Measurements from ENCODE around the gene FAM131C. TPM values are rescaled to one million over a fixed set of nuclear protein-coding genes. Genes with fewer than 3 reads are reported as not detected.
A peak's percentile ranks its signal among the peaks of the same experiment; 100 is the strongest.

FAM131C gene
- total RNA-seq, 2 donors from 2014 or later = 0.66 to 2.5 TPM

DNA sequence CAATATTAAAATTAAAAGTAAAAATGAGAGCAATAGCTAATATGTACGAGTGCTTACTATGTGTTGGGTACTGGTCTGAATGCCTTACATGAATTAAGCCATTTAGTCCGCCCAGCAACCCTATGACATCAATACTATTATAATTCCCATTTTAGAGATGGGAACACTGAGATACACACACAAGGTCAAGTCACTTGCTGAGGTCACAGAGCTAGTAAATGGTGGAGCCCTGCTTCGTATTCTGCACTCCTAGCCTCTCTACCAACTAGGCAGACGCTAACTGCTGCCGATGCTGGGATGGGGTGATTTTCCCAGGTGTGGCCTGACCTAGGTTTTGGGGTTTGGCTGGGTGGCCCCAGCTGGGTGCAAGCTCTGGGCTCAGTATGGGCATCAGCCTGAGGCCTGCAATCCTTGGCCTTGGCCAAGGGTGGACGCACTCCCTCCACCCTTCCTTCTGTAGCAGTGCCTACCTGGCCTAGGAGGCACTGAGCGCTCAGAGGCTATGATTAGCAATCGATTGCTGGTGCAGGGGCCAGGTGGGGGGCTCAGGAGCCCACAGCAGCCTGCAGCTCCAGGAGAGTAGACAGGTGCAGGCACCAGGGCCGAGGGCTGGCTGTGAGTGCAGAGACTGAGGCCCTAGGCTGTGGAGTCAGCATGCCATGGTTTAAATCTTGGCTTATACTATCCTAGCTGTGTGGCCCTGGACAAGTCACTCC lies 2.7 kb downstream of the FAM131C start:
- Mint-ChIP-seq H3K4me3 (no peak overlapping the region), H3K27me3 (ENCODE audit: insufficient read depth) (peaks cover 49% of the 10 kb centered on the region), H3K27ac (no peak overlapping the region), H3K4me1 (peaks cover 8% of the 10 kb centered on the region), H3K36me3 (ENCODE audit: low read depth) (no peaks in the 10 kb centered on the region), H3K9me3 (no peaks in the 10 kb centered on the region)
- Histone ChIP-seq H3K9me3 (ENCODE audit: control insufficient read depth, low read length) (no peaks in the 10 kb centered on the region), H3K9ac (ENCODE audit: extremely low read depth, low read length, poor library complexity, severe bottlenecking) (no peak overlapping the region), H3K27me3 (ENCODE audit: control insufficient read depth, insufficient read depth, low read length, poor library complexity, severe bottlenecking) (peaks cover 27% of the 10 kb centered on the region), H3K4me3 (ENCODE audit: low read length) (no peak overlapping the region), H3K36me3 (ENCODE audit: control insufficient read depth, insufficient read depth, low read length) (no peaks in the 10 kb centered on the region), H3K4me1 (ENCODE audit: control insufficient read depth, insufficient read depth, low read length) (peaks cover 4% of the 10 kb centered on the region), H3K27ac (ENCODE audit: low read depth, low read length) (no peak overlapping the region)
- WGBS, 2 experiments (ENCODE audit: insufficient coverage in 1 of 2, insufficient read length in 1 of 2) = 91 to 92% methylated on average over 4 to 9 of the region's 9 CpGs
- DNase-seq = no peak
- no peak for TF ChIP-seq CTCF (conservative IDR thresholded peaks at IDR 0.05)

- Mint-ChIP-seq H3K9me3 (no peaks in the 10 kb centered on the region), H3K4me1 (peaks cover 17% of the 10 kb centered on the region), H3K36me3 (ENCODE audit: low read depth) (no peaks in the 10 kb centered on the region), H3K27me3 (ENCODE audit: insufficient read depth) (peaks cover 39% of the 10 kb centered on the region), H3K4me3 (no peak overlapping the region), H3K27ac (no peak overlapping the region)
- DNase-seq = no peak
- peaks cover 10% of the 10 kb centered on the region for H3K27me3 ChIP-seq (ENCODE audit: control insufficient read depth, insufficient read depth, low read length, poor library complexity, severe bottlenecking)
- 75 to 79% methylated on average over 7 to 11 of the region's 11 CpGs for WGBS, 2 experiments (ENCODE audit: insufficient coverage in 1 of 2, insufficient read length in 1 of 2)
- no peak overlapping the region for H3K4me3 ChIP-seq (ENCODE audit: low read length)
- H3K27ac ChIP-seq (ENCODE audit: low read depth, low read length) = no peak overlapping the region
- H3K4me1 ChIP-seq (ENCODE audit: control insufficient read depth, insufficient read depth, low read length) = no peaks in the 10 kb centered on the region
- TF ChIP-seq CTCF (conservative IDR thresholded peaks at IDR 0.05) = no peak
- no peak overlapping the region for H3K9ac ChIP-seq (ENCODE audit: extremely low read depth, low read length, poor library complexity, severe bottlenecking)
- H3K36me3 ChIP-seq (ENCODE audit: control insufficient read depth, insufficient read depth, low read length) = no peaks in the 10 kb centered on the region
- no peaks in the 10 kb centered on the region for H3K9me3 ChIP-seq (ENCODE audit: control insufficient read depth, low read length)
Observed at GRCh38 chr1:16068356-16069270, 4.8 kb downstream of the FAM131C start.

DNA sequence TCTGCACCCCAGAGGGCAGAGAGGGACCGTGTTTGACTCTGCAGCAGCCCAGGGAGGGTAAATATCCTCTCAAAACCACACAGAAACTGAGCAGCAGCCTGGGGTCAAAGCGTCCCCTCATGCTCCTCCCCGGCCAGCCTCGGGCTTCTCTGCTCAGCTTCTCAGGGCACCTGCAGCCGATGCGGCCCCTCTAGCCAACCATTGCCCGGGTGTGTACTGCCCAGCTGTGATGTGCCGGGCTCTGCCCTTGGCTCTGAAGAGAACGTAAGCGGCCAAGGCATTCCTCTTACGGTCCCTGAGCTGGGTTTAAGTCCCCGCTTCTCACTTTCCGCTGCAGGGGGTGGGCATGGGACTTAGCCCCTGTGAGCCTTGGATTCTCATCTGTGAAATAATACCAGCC lies 5.5 kb downstream of the FAM131C start:
- no peak overlapping the region for H3K4me3 ChIP-seq (ENCODE audit: low read length)
- no peaks in the 10 kb centered on the region for H3K4me1 ChIP-seq (ENCODE audit: control insufficient read depth, insufficient read depth, low read length)
- Mint-ChIP-seq H3K9me3 (no peaks in the 10 kb centered on the region), H3K4me3 (no peak overlapping the region), H3K27ac (no peak overlapping the region), H3K4me1 (peaks cover 18% of the 10 kb centered on the region), H3K36me3 (ENCODE audit: low read depth) (no peaks in the 10 kb centered on the region), H3K27me3 (ENCODE audit: insufficient read depth) (peaks cover 38% of the 10 kb centered on the region)
- peaks cover 10% of the 10 kb centered on the region for H3K27me3 ChIP-seq (ENCODE audit: control insufficient read depth, insufficient read depth, low read length, poor library complexity, severe bottlenecking)
- DNase-seq = no peak
- no peaks in the 10 kb centered on the region for H3K36me3 ChIP-seq (ENCODE audit: control insufficient read depth, insufficient read depth, low read length)
- H3K9me3 ChIP-seq (ENCODE audit: control insufficient read depth, low read length) = no peaks in the 10 kb centered on the region
- H3K27ac ChIP-seq (ENCODE audit: low read depth, low read length) = peak overlapping the region; percentile 61
- H3K9ac ChIP-seq (ENCODE audit: extremely low read depth, low read length, poor library complexity, severe bottlenecking) = no peak overlapping the region
- TF ChIP-seq CTCF (conservative IDR thresholded peaks at IDR 0.05) = no peak
- 89 to 92% methylated on average over 13 of the region's 13 CpGs for WGBS, 2 experiments (ENCODE audit: insufficient coverage in 1 of 2, insufficient read length in 1 of 2)
